DOHH2 (cell line): Measurements from ENCODE around the gene VPS26B.

Experiments
- CTCF ChIP-seq: fragments of 200-600 bp; sonication (generic); IDR thresholded peaks from one replicate; pipeline ENCODE4 v1.5.1; 2014; ENCODE audit warnings: antibody characterized with exemption, mild to moderate bottlenecking, low read depth, low read length; ENCODE audit not compliant: poor library complexity, severe bottlenecking
- EZH2phosphoT487 ChIP-seq: fragments of 200-600 bp; sonication (generic); IDR thresholded peaks from 2 replicates; pipeline ENCODE4 v1.6.1; 2017; ENCODE audit warnings: borderline replicate concordance, mild to moderate bottlenecking, antibody characterized with exemption, low read length, moderate library complexity, mixed read lengths

- TF ChIP-seq CTCF (no peak), EZH2phosphoT487 (no peak)
Observed at GRCh38 chr11:134223836-134224709, at the start of gene VPS26B, which contains the start of gene NCAPD3.
